K562 (cell line): ENCODE measurements around the gene STIL. TPM values are rescaled to one million over a fixed set of nuclear protein-coding genes. Genes with fewer than 3 reads are reported as not detected.

Source experiments
- BRD9 ChIP-seq: fragments of 450-650 bp; IDR thresholded peaks from 2 replicates; pipeline ENCODE4 v1.6.1; 2018; ENCODE audit warnings: low read depth; ENCODE audit not compliant: partially characterized antibody
- CBFA2T2 ChIP-seq: fragments of 450-650 bp; conservative IDR thresholded peaks from 2 replicates; pipeline ENCODE4 v1.6.1; 2017; ENCODE audit warnings: mild to moderate bottlenecking
- EP300 ChIP-seq: IDR thresholded peaks from 2 replicates; pipeline ENCODE4 v1.6.1; 2012; ENCODE audit warnings: low read length, improper control_type of control experiment
- ERF ChIP-seq: fragments of 450-650 bp; formaldehyde crosslinking; IDR thresholded peaks from 2 replicates; pipeline ENCODE4 v1.4.0; 2020; ENCODE audit warnings: mild to moderate bottlenecking, mixed read lengths
- HDAC1 ChIP-seq, 2 experiments: fragments of 450-650 bp; IDR thresholded peaks; 2 replicates each; pipeline ENCODE4 v1.6.1; 2016 to 2017; ENCODE audit warnings: inconsistent platforms in 1 of 2, mild to moderate bottlenecking in 1 of 2, moderate library complexity in 1 of 2
- HDAC2 ChIP-seq: fragments of 450-650 bp; IDR thresholded peaks from 2 replicates; pipeline ENCODE4 v1.6.1; 2016; ENCODE audit warnings: mild to moderate bottlenecking
- HMG20B ChIP-seq: fragments of 250-450 bp; sonication (Bioruptor Pico); IDR thresholded peaks from 2 replicates; pipeline ENCODE4 v1.5.0; 2021; ENCODE audit warnings: mild to moderate bottlenecking
- HNRNPLL ChIP-seq: fragments of 200-400 bp; formaldehyde crosslinking; IDR thresholded peaks from 2 replicates; pipeline ENCODE4 v1.6.1; 2017; ENCODE audit warnings: low read length, low read depth, mild to moderate bottlenecking; ENCODE audit not compliant: poor library complexity, severe bottlenecking
- KDM1A ChIP-seq, 2 experiments: fragments of 450-650 bp; IDR thresholded peaks; 2 replicates each; pipeline ENCODE4 v1.6.1; 2016; ENCODE audit warnings: mild to moderate bottlenecking in 2 of 2
- MBD1 ChIP-seq: fragments of 250-450 bp; sonication (Bioruptor Pico); IDR thresholded peaks from 2 replicates; pipeline ENCODE4 v1.8.0; 2022; ENCODE audit warnings: inconsistent platforms
- MBD2 ChIP-seq: sonication (generic); IDR thresholded peaks from 2 replicates; pipeline ENCODE4 v1.6.1; 2016; ENCODE audit warnings: low read depth, borderline replicate concordance
- NFIC ChIP-seq: fragments of 450-650 bp; IDR thresholded peaks from 2 replicates; pipeline ENCODE4 v1.6.1; 2017; ENCODE audit warnings: mild to moderate bottlenecking, inconsistent platforms
- NFYB ChIP-seq: IDR thresholded peaks from 2 replicates; pipeline ENCODE4 v1.6.1; 2011; ENCODE audit warnings: mild to moderate bottlenecking, moderate library complexity; ENCODE audit not compliant: insufficient read length; ENCODE audit errors: extremely low read depth
- NKRF ChIP-seq: fragments of 450-650 bp; IDR thresholded peaks from 2 replicates; pipeline ENCODE4 v1.6.1; 2016; ENCODE audit warnings: borderline replicate concordance
- PHF20 ChIP-seq: fragments of 450-650 bp; IDR thresholded peaks from 2 replicates; pipeline ENCODE4 v1.6.1; 2018; ENCODE audit not compliant: partially characterized antibody
- PYGO2 ChIP-seq: fragments of 450-650 bp; IDR thresholded peaks from 2 replicates; pipeline ENCODE4 v1.6.1; 2016; ENCODE audit warnings: mild to moderate bottlenecking, missing genetic modification characterization, moderate library complexity, missing compliant biosample characterization
- STAT5B ChIP-seq: fragments of 250-450 bp; sonication (Bioruptor Pico); IDR thresholded peaks from 2 replicates; pipeline ENCODE4 v1.8.0; 2021; ENCODE audit warnings: mild to moderate bottlenecking, inconsistent platforms
- TAL1 ChIP-seq: fragments of 450-650 bp; IDR thresholded peaks from 2 replicates; pipeline ENCODE4 v1.6.1; 2016; ENCODE audit warnings: mild to moderate bottlenecking
- THAP7 ChIP-seq: fragments of 250-450 bp; sonication (Bioruptor Pico); IDR thresholded peaks from 2 replicates; pipeline ENCODE4 v1.5.0; 2021
- ZC3H4 ChIP-seq: sonication (generic); formaldehyde crosslinking; IDR thresholded peaks from 2 replicates; pipeline ENCODE4 v1.9.0; 2021; ENCODE audit warnings: missing genetic modification reagents, borderline replicate concordance
- ZNF12 ChIP-seq: sonication (generic); formaldehyde crosslinking; IDR thresholded peaks from 2 replicates; pipeline ENCODE4 v1.4.0; 2020; ENCODE audit warnings: mild to moderate bottlenecking, missing genetic modification reagents
- ZNF232 ChIP-seq: sonication (generic); formaldehyde crosslinking; IDR thresholded peaks from 2 replicates; pipeline ENCODE4 v1.8.0; 2022; ENCODE audit warnings: mild to moderate bottlenecking, missing genetic modification reagents
- ZNF449 ChIP-seq: fragments of 250-450 bp; sonication (Bioruptor Pico); IDR thresholded peaks from 2 replicates; pipeline ENCODE4 v1.8.0; 2022; ENCODE audit warnings: moderate library complexity, mild to moderate bottlenecking, inconsistent platforms
- polyA plus RNA-seq, 8 experiments: library from polyadenylated mRNA; depleted of rRNA in 4 of 8; stranded (reverse) in 5 of 8; unstranded in 3 of 8; fragments of >200 nt; fragmentation: Nextera tagmentation in 2 of 8; fragmentation: Illumina TruSeq in 1 of 8; extraction: Ambion mirVana in 2 of 8; extraction: Trizol in 1 of 8; gene quantifications; 2 replicates each; pipeline versions ENCODE4 v1.2.1 to v1.2.3, GENCODE V29; 2011 to 2014; ENCODE audit warnings: inconsistent platforms in 1 of 8, missing spikeins in 1 of 8
- total RNA-seq, 7 experiments: library from RNA; depleted of rRNA in 6 of 7; stranded (reverse); fragments of >200 nt in 6 of 7; fragmentation: Illumina TruSeq in 2 of 7; extraction: Trizol in 2 of 7; gene quantifications; 2 replicates each; pipeline versions ENCODE4 v1.2.1 to v1.2.3, GENCODE V29; 2011 to 2021; ENCODE audit warnings: low replicate concordance in 1 of 7

Gene STIL
- total and polyA plus RNA-seq, 9 of the 15 experiments (the other 6 are each of a cell fraction or from before 2014, with no cell fraction given): 10.5 to 77.4 (median 39.6) TPM

GRCh38 chr1:47241114-47242113, 72.5 kb downstream of the STIL start (continued):
- TF ChIP-seq HDAC1 (IDR thresholded peaks at IDR 0.05): 0 out of 4 replicates have a peak, but pooled peaks of 1 of the 2 experiments have one; percentile 21
- no peak for TF ChIP-seq BRD9
- no peak for TF ChIP-seq NFYB
- TF ChIP-seq ZNF449: no peak
- TF ChIP-seq HNRNPLL: no peak
- TF ChIP-seq MBD1 (CRISPR knock-in tag): no peak
- no peak for TF ChIP-seq HMG20B (CRISPR knock-in tag)
- peak; percentile 66 for TF ChIP-seq TAL1
- 0 out of 2 replicates have a peak, but pooled peaks have one; percentile 18 for TF ChIP-seq ZNF12 (CRISPR knock-in tag)
- no peak for TF ChIP-seq ZNF232 (CRISPR knock-in tag)
- TF ChIP-seq PHF20: no peak
- peak; percentile 63 to 74 for TF ChIP-seq KDM1A (IDR thresholded peaks at IDR 0.05)
- TF ChIP-seq STAT5B (CRISPR knock-in tag): no peak
- no peak for TF ChIP-seq THAP7 (CRISPR knock-in tag)
- no peak; the same call in 1 of the 2 replicates for TF ChIP-seq NKRF
- TF ChIP-seq EP300: 0 out of 2 replicates have a peak, but pooled peaks have one; percentile 34
- TF ChIP-seq HDAC2: peak; percentile 61; the same call in 1 of the 2 replicates
- no peak for TF ChIP-seq ERF (CRISPR knock-in tag)
- no peak for TF ChIP-seq MBD2
- no peak; the same call in 1 of the 2 replicates for TF ChIP-seq NFIC
- TF ChIP-seq CBFA2T2: peak; percentile 64
- TF ChIP-seq PYGO2 (tag): no peak
- TF ChIP-seq ZC3H4 (CRISPR knock-in tag): no peak
